Loucy (cell line): Measurements from ENCODE around the gene LDLRAD4.

Source experiments
- H2AFZ ChIP-seq: fragments of 200-600 bp; sonication (generic); 2 replicates; pipeline ENCODE4 v1.6.0; 2016; ENCODE audit warnings: antibody characterized with exemption, mild to moderate bottlenecking, low read length, moderate library complexity
- H3F3A ChIP-seq: fragments of 200-600 bp; 2 replicates; pipeline ENCODE4 v1.6.0; 2016; ENCODE audit warnings: antibody characterized with exemption, low read depth, mild to moderate bottlenecking
- H3K27me3 ChIP-seq: fragments of 200-600 bp; sonication (generic); 2 replicates; pipeline ENCODE4 v1.6.1; 2014; ENCODE audit warnings: low read length, mild to moderate bottlenecking; ENCODE audit not compliant: insufficient read depth, poor library complexity, severe bottlenecking
- H3K36me3 ChIP-seq: fragments of 200-600 bp; sonication (generic); 2 replicates; pipeline ENCODE4 v1.6.1; 2016; ENCODE audit warnings: low read length; ENCODE audit not compliant: insufficient read depth
- H3K4me1 ChIP-seq: fragments of 200-600 bp; sonication (generic); 2 replicates; pipeline ENCODE4 v1.5.1; 2014; ENCODE audit warnings: low read length, mild to moderate bottlenecking; ENCODE audit not compliant: insufficient read depth, poor library complexity, severe bottlenecking
- H3K4me2 ChIP-seq: fragments of 200-600 bp; sonication (generic); 2 replicates; pipeline ENCODE4 v1.6.0; 2014; ENCODE audit warnings: antibody characterized with exemption, low read length, low read depth, mild to moderate bottlenecking; ENCODE audit not compliant: poor library complexity, severe bottlenecking
- H3K4me3 ChIP-seq: fragments of 200-600 bp; sonication (generic); 2 replicates; pipeline ENCODE4 v1.5.1; 2014; ENCODE audit warnings: low read length, mild to moderate bottlenecking, mixed read lengths; ENCODE audit not compliant: poor library complexity, severe bottlenecking
- H3K79me2 ChIP-seq: fragments of 200-600 bp; sonication (generic); 2 replicates; pipeline ENCODE4 v1.6.1; 2014; ENCODE audit warnings: low read length; ENCODE audit not compliant: insufficient read depth
- H3K9ac ChIP-seq: fragments of 200-600 bp; sonication (generic); 2 replicates; pipeline ENCODE4 v1.6.0; 2014; ENCODE audit warnings: mild to moderate bottlenecking, low read depth, low read length, moderate library complexity; ENCODE audit not compliant: poor library complexity, severe bottlenecking
- H3K9me2 ChIP-seq: fragments of 200-600 bp; sonication (generic); replicated peaks from 2 replicates; pipeline ENCODE4 v1.6.1; 2016; ENCODE audit warnings: low read depth, low read length, mixed read lengths
- H3K9me3 ChIP-seq: fragments of 200-600 bp; sonication (generic); 2 replicates; pipeline ENCODE4 v1.6.1; 2014; ENCODE audit warnings: mild to moderate bottlenecking, antibody characterized with exemption, low read length, low read depth; ENCODE audit not compliant: insufficient read depth
- H4K20me1 ChIP-seq: fragments of 200-600 bp; sonication (generic); 2 replicates; pipeline ENCODE4 v1.6.0; 2014; ENCODE audit warnings: antibody characterized with exemption, low read length, mild to moderate bottlenecking; ENCODE audit not compliant: insufficient read depth, poor library complexity, severe bottlenecking
- CTCF ChIP-seq: fragments of 200-600 bp; sonication (generic); conservative IDR thresholded peaks from 2 replicates; pipeline ENCODE4 v1.5.1; 2014; ENCODE audit warnings: mild to moderate bottlenecking, antibody characterized with exemption, low read length
- EZH2phosphoT487 ChIP-seq: fragments of 200-600 bp; IDR thresholded peaks from 2 replicates; pipeline ENCODE4 v1.6.1; 2018; ENCODE audit warnings: antibody characterized with exemption, mild to moderate bottlenecking, moderate library complexity, borderline replicate concordance

The LDLRAD4 gene

GRCh38 chr18:13627639-13628038, 409.1 kb downstream of the LDLRAD4 start:
- no peaks in the 10 kb centered on the region for H3K27me3 ChIP-seq
- no peak overlapping the region for H2AFZ ChIP-seq
- peaks cover 77% of the 10 kb centered on the region; the same call in 1 of the 2 replicates for H3K79me2 ChIP-seq
- TF ChIP-seq CTCF (no peak), EZH2phosphoT487 (no peak)
- no peak overlapping the region for H3K9ac ChIP-seq
- H3F3A ChIP-seq: no peaks in the 10 kb centered on the region
- H3K36me3 ChIP-seq: peaks cover 43% of the 10 kb centered on the region; the same call in 1 of the 2 replicates
- H3K4me1 ChIP-seq: peaks cover 17% of the 10 kb centered on the region
- H4K20me1 ChIP-seq: peaks cover 3% of the 10 kb centered on the region
- no peak overlapping the region for H3K4me3 ChIP-seq
- no peak overlapping the region for H3K4me2 ChIP-seq
- H3K9me3 ChIP-seq: no peaks in the 10 kb centered on the region; the same call in 1 of the 2 replicates
- no peaks in the 10 kb centered on the region for H3K9me2 ChIP-seq

- no peak overlapping the region for H3K4me3 ChIP-seq
- H3K79me2 ChIP-seq: peaks cover 77% of the 10 kb centered on the region; the same call in 1 of the 2 replicates
- no peaks in the 10 kb centered on the region for H3K9me2 ChIP-seq
- H3K27me3 ChIP-seq: no peaks in the 10 kb centered on the region
- H3K9me3 ChIP-seq: no peaks in the 10 kb centered on the region; the same call in 1 of the 2 replicates
- H4K20me1 ChIP-seq: peaks cover 3% of the 10 kb centered on the region
- no peak overlapping the region for H3K4me2 ChIP-seq
- no peak for TF ChIP-seq CTCF
- no peak for TF ChIP-seq EZH2phosphoT487
- H3K36me3 ChIP-seq: peaks cover 44% of the 10 kb centered on the region; the same call in 1 of the 2 replicates
- H3K4me1 ChIP-seq: peaks cover 17% of the 10 kb centered on the region
- H3K9ac ChIP-seq: no peak overlapping the region
- no peaks in the 10 kb centered on the region for H3F3A ChIP-seq
- no peak overlapping the region for H2AFZ ChIP-seq
Measured at GRCh38 chr18:13628211-13628610, 409.7 kb downstream of the LDLRAD4 start.

- no peaks in the 10 kb centered on the region for H3K9me2 ChIP-seq
- H3K9ac ChIP-seq: no peak overlapping the region
- no peaks in the 10 kb centered on the region for H3K27me3 ChIP-seq
- no peak overlapping the region for H2AFZ ChIP-seq
- peaks cover 17% of the 10 kb centered on the region for H3K4me1 ChIP-seq
- no peaks in the 10 kb centered on the region; the same call in 1 of the 2 replicates for H3K9me3 ChIP-seq
- peaks cover 3% of the 10 kb centered on the region for H4K20me1 ChIP-seq
- H3F3A ChIP-seq: no peaks in the 10 kb centered on the region
- H3K4me2 ChIP-seq: peak overlapping the region; percentile 9
- no peak for TF ChIP-seq EZH2phosphoT487
- peak; percentile 92 for TF ChIP-seq CTCF
- peaks cover 41% of the 10 kb centered on the region; the same call in 1 of the 2 replicates for H3K36me3 ChIP-seq
- H3K4me3 ChIP-seq: no peak overlapping the region
- peaks cover 67% of the 10 kb centered on the region; the same call in 1 of the 2 replicates for H3K79me2 ChIP-seq
Measured at GRCh38 chr18:13629841-13630715, 411.5 kb downstream of the LDLRAD4 start.
